Measurements from ENCODE around the gene ZNF70. TPM values are rescaled to one million over a fixed set of nuclear protein-coding genes. Genes with fewer than 3 reads are reported as not detected.
A peak's percentile ranks its signal among the peaks of the same experiment; 100 is the strongest.

Gene ZNF70
- total and polyA plus RNA-seq, 12 donors, result 0.94 to 6.1 (median 4.6) TPM

GRCh38 chr22:23772315-23772648, 21.4 kb upstream of the ZNF70 start:
- peaks cover 0 to 15% of the 10 kb centered on the region in 2 donors for H3K4me1 ChIP-seq (replicated peaks in 1 of 2)
- H3K9me3 ChIP-seq (replicated peaks in 1 of 3), result no peaks in the 10 kb centered on the region
- H3K27me3 ChIP-seq, result no peaks in the 10 kb centered on the region
- H3K4me3 ChIP-seq, result peak overlapping the region in 2 of 4 donors; percentile 28 to 67
- no peak overlapping the region for H3K27ac ChIP-seq
- intact Hi-C loops (cut with DNase I), result no loop called here
- WGBS, 4 donors, result 17 to 32% (median 23%) methylated on average over 3 to 6 of the region's 6 CpGs
- TF ChIP-seq POLR2A (IDR thresholded peaks at IDR 0.05), result no peak
- TF ChIP-seq, protein P1, sequence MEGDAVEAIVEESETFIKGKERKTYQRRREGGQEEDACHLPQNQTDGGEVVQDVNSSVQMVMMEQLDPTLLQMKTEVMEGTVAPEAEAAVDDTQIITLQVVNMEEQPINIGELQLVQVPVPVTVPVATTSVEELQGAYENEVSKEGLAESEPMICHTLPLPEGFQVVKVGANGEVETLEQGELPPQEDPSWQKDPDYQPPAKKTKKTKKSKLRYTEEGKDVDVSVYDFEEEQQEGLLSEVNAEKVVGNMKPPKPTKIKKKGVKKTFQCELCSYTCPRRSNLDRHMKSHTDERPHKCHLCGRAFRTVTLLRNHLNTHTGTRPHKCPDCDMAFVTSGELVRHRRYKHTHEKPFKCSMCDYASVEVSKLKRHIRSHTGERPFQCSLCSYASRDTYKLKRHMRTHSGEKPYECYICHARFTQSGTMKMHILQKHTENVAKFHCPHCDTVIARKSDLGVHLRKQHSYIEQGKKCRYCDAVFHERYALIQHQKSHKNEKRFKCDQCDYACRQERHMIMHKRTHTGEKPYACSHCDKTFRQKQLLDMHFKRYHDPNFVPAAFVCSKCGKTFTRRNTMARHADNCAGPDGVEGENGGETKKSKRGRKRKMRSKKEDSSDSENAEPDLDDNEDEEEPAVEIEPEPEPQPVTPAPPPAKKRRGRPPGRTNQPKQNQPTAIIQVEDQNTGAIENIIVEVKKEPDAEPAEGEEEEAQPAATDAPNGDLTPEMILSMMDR (IDR thresholded peaks at IDR 0.05), result no peak
- DNase-seq, result no peak
- H3K36me3 ChIP-seq (replicated peaks in 1 of 2), result no peaks in the 10 kb centered on the region

GRCh38 chr22:23769321-23769965, 18.5 kb upstream of the ZNF70 start:
- no peaks in the 10 kb centered on the region for H3K36me3 ChIP-seq (replicated peaks in 1 of 2)
- peaks cover 0 to 24% of the 10 kb centered on the region in 2 donors for H3K4me1 ChIP-seq (replicated peaks in 1 of 2)
- intact Hi-C loops (cut with DNase I), result loop anchor here (5.0 to 10.0 kb wide), 2 partner anchors 78 to 145 kb away; no protein-coding TSS in a partner anchor
- H3K9me3 ChIP-seq (replicated peaks in 1 of 3), result no peaks in the 10 kb centered on the region
- no peak overlapping the region for H3K4me3 ChIP-seq
- TF ChIP-seq POLR2A (IDR thresholded peaks at IDR 0.05), result no peak
- no peaks in the 10 kb centered on the region for H3K27me3 ChIP-seq
- 68 to 85% (median 81%) methylated on average over 6 of the region's 6 CpGs for WGBS, 4 donors
- H3K27ac ChIP-seq, result no peak overlapping the region
- no peak for DNase-seq

GRCh38 chr22:23767673-23768548, 17.0 kb upstream of the ZNF70 start, which contains the start of gene CHCHD10:
Gene CHCHD10 (minus strand): TSS chr22:23767972. CDS start chr22:23767874, 98 bp downstream.
- Histone ChIP-seq H3K4me3 (peak within 1 kb of the TSS; percentile 47 to 88 (median 60)), H3K36me3 (replicated peaks in 1 of 2) (no peaks in the 10 kb centered on the region), H3K27ac (peak within 1 kb of the TSS; percentile 13 to 88 (median 74)), H3K9me3 (replicated peaks in 1 of 3) (no peaks in the 10 kb centered on the region), H3K27me3 (no peaks in the 10 kb centered on the region), H3K4me1 (replicated peaks in 1 of 2) (peaks cover 0 to 34% of the 10 kb centered on the region in 2 donors)
- intact Hi-C loops (cut with DNase I), result loop anchor here (5.0 to 10.0 kb wide), 2 partner anchors 79 to 143 kb away; no protein-coding TSS in a partner anchor
- peak; percentile 86 to 92 (median 89) for DNase-seq
- WGBS, 4 donors, result 0 to 1% (median 1%) methylated on average over 7 to 63 of the region's 63 CpGs
- TF ChIP-seq POLR2A (IDR thresholded peaks at IDR 0.05), result peak; percentile 72 to 80
- TF ChIP-seq, protein P1 (IDR thresholded peaks at IDR 0.05), result peak; percentile 59 to 84 (median 75)

DNA sequence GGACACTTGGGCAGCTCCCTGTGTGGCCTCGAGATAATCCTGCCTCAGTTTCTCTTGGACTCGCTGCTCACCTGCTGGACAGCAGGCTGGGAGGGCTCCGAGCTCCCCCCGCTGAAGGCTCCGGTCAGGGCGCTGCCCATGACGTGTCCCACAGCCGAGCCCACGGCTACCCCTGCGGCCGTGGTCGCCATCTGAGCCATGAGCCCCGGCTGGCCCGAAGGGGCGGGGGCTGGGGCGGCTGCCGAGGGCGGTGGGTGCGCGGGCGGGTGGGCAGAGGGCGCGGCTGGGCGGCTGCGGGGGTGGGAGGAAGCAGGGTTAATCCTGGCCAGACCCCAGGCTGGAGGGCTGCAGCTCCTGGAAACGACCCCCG, 16.4 kb upstream of the ZNF70 start:
- peak overlapping the region in 3 of 4 donors; percentile 60 to 88 (median 61) for H3K4me3 ChIP-seq
- TF ChIP-seq, protein P1 (IDR thresholded peaks at IDR 0.05), result no peak
- TF ChIP-seq POLR2A (IDR thresholded peaks at IDR 0.05), result no peak
- H3K4me1 ChIP-seq (replicated peaks in 1 of 2), result peaks cover 0 to 36% of the 10 kb centered on the region in 2 donors
- no peaks in the 10 kb centered on the region for H3K27me3 ChIP-seq
- DNase-seq, result no peak
- intact Hi-C loops (cut with DNase I), result loop anchor here (5.0 to 10.0 kb wide), 2 partner anchors 80 to 142 kb away; no protein-coding TSS in a partner anchor
- WGBS, 4 donors, result 0 to 6% (median 5%) methylated on average over 3 to 27 of the region's 27 CpGs
- H3K9me3 ChIP-seq (replicated peaks in 1 of 3), result no peaks in the 10 kb centered on the region
- no peaks in the 10 kb centered on the region for H3K36me3 ChIP-seq (replicated peaks in 1 of 2)
- H3K27ac ChIP-seq, result peak overlapping the region in 4 of 5 donors; percentile 30 to 88 (median 81)

Data from adrenal gland (tissue), 12 donors.